ENCODE data around the gene MAGI3. TPM values are rescaled to one million over a fixed set of nuclear protein-coding genes. Genes with fewer than 3 reads are reported as not detected.
"Not testable (repeated sequence)": the region's sequence is repeated elsewhere in the genome, so short reads cannot be mapped to it uniquely, and the experiment has no call there.

Gene MAGI3
- total RNA-seq, 2 donors from 2014 or later: 7.6 to 7.9 TPM

DNA sequence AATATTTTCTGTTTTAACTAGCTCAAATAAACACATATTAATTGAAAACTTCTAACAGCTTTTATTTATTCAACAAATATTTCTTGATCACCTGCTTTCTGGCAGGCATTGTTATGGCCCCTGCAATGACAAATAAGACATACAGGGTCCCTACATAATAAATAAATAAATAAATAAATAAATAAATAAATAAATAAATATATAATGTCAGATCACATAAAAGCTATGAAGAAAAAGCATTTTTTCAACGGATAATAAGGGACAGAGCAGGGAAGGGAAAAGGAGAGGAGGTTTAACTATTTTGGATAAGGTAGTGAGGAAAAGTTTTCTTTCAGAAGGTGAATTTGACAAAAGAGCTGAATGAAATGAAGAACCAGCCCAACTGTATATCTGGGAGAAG is 115.0 kb downstream of the MAGI3 start:
- peaks cover 5% of the 10 kb centered on the region for H3K4me1 Mint-ChIP-seq
- ATAC-seq (replicated peaks): no peak
- H3K27me3 Mint-ChIP-seq: no peaks in the 10 kb centered on the region
- H3K9me3 Mint-ChIP-seq: peaks cover 13% of the 10 kb centered on the region
- no peak overlapping the region for H3K4me3 Mint-ChIP-seq
- no peak overlapping the region for H3K27ac Mint-ChIP-seq
- no peaks in the 10 kb centered on the region for H3K36me3 Mint-ChIP-seq (ENCODE audit: low read depth)

DNA sequence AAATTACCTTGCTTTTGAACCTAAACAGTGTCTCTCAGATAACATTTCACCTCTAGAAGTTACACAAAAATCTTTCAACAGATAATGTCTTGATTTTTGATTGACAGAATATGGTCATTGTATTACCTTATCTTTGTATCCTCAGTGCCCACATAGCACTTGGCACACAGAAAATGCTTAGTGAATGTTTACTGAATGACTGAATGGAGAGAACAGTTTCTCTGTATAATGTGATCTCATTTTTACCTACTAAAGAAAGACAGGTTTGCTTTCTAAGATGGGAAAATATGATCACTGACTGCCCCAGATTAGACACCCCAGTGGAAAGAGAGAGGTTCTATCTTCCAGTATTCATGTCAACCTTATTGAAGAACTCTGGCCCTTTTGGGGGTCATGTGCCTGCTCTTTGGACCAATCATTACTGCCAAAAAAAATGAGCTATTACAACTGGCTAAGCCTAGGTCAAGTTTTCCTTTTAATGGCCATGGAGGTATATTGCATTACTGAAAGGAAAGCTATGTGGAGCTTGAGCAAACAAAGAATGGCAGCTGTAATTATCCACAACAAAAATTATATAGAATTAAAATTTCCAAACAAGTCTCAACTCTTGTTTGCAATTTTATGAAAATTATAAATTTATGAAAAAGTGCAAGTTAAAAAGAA is 117.4 kb downstream of the MAGI3 start:
- H3K27me3 Mint-ChIP-seq: no peaks in the 10 kb centered on the region
- no peak overlapping the region for H3K4me3 Mint-ChIP-seq
- no peak overlapping the region for H3K27ac Mint-ChIP-seq
- H3K4me1 Mint-ChIP-seq: peaks cover 5% of the 10 kb centered on the region
- no peaks in the 10 kb centered on the region for H3K36me3 Mint-ChIP-seq (ENCODE audit: low read depth)
- ATAC-seq (replicated peaks): no peak
- peaks cover 19% of the 10 kb centered on the region for H3K9me3 Mint-ChIP-seq

DNA sequence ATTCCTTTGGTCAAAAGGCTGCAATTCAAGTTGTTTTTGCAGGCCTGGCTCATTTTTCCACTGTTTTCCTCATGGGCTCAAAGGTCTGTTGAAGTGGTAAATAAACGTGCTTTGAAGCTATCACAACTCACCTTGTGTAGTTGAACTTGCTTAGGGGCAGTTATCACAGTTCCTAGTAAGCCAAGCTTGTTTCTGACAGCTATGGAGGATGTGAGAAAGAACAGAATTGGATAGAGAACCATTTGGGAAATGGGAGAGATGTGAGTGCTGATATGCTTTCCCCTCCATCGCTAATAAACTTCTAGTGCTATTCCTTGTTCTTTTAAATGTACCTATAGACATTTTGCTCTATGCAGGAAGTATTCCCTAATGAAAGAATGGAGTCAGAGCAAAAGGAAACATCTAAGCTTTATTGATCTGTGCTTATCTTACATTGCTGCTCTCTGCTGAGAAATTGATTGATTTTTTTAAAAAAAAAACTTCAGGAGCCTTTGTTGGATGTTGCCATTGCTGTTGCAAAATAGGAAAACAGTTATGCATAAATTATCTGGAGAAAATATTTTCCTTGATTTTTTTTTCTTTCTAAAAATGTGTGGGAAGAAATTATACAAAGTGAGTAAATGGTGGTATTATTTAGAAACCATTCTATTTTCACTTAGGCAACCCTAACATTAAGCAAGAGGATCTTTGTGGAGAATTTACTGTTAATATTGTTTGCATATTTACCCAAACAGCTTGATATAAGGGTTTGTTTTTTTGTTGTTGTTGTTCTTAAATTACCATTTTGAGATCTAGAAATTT is 118.2 kb downstream of the MAGI3 start:
- Mint-ChIP-seq H3K36me3 (ENCODE audit: low read depth) (no peaks in the 10 kb centered on the region), H3K9me3 (peaks cover 19% of the 10 kb centered on the region), H3K27ac (no peak overlapping the region), H3K4me3 (no peak overlapping the region), H3K4me1 (peaks cover 5% of the 10 kb centered on the region), H3K27me3 (no peaks in the 10 kb centered on the region)
- no peak for ATAC-seq (replicated peaks)

DNA sequence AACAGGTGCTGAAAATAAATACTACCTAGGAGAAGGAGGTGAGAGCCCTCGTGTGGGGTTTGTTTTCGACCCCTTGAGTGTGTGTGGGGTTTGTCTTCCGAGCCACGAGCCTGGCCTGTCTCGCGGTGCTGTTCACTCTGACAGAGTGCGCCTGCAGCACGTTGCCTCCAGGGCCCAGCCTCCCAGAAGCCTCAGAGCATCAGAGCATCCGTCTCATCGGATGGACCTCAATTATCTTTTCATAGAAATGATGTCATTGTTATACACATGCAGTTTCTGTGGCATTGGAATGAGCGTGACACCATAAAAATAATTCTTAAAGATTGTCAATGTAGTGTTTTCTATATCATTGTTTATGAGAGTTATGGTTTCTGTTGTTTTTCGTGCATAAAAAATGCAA is 119.5 kb downstream of the MAGI3 start:
- not testable (repeated sequence) for H3K4me3 Mint-ChIP-seq; H3K27me3 Mint-ChIP-seq; H3K36me3 Mint-ChIP-seq (ENCODE audit: low read depth); ATAC-seq (replicated peaks); H3K27ac Mint-ChIP-seq; H3K4me1 Mint-ChIP-seq
- H3K9me3 Mint-ChIP-seq: peaks cover 17% of the 10 kb centered on the region

DNA sequence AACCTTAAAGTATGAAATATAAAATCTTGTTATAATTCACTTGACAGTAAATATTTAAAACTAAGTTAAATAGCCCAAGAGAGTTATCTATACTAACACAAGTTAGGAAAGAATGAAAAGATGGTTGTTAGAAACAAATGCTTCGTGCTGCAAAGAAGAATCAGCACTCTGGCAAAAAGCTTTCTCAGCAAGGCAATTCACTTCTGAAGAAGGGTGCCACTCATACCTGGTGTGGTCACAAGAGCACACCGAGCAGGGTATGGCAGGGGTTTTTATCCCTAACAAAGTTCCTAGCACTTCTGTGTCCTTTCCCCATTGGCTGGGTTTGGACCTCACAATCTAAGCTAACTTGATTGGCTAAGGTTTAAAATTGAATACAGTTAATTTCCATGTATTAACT is 121.0 kb downstream of the MAGI3 start:
- Mint-ChIP-seq H3K4me3 (no peak overlapping the region), H3K27me3 (no peaks in the 10 kb centered on the region), H3K4me1 (peaks cover 5% of the 10 kb centered on the region), H3K27ac (no peak overlapping the region), H3K9me3 (peaks cover 18% of the 10 kb centered on the region), H3K36me3 (ENCODE audit: low read depth) (no peaks in the 10 kb centered on the region)
- ATAC-seq (replicated peaks): no peak

DNA sequence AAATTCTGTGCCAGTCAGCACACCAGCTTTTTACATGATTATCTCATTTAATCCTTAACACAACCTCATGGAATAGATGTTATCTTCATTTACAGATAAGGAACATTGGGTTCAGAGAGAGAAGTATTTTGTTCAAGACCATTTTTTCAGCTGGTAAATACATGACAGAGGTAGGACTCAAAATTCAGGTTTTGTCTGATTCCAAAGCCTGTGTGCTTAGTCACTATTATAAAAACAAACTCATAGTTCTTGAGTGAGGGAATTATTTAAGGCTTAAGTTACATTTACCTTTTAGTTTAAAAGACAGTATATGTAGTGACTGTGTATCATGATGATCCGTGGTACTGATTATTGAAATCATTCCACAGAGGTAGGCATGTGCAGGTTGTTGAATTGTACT is 125.2 kb downstream of the MAGI3 start:
- no peaks in the 10 kb centered on the region for H3K27me3 Mint-ChIP-seq
- peaks cover 8% of the 10 kb centered on the region for H3K9me3 Mint-ChIP-seq
- ATAC-seq (replicated peaks): no peak
- H3K36me3 Mint-ChIP-seq (ENCODE audit: low read depth): no peaks in the 10 kb centered on the region
- peaks cover 4% of the 10 kb centered on the region for H3K4me1 Mint-ChIP-seq
- H3K4me3 Mint-ChIP-seq: no peak overlapping the region
- no peak overlapping the region for H3K27ac Mint-ChIP-seq

DNA sequence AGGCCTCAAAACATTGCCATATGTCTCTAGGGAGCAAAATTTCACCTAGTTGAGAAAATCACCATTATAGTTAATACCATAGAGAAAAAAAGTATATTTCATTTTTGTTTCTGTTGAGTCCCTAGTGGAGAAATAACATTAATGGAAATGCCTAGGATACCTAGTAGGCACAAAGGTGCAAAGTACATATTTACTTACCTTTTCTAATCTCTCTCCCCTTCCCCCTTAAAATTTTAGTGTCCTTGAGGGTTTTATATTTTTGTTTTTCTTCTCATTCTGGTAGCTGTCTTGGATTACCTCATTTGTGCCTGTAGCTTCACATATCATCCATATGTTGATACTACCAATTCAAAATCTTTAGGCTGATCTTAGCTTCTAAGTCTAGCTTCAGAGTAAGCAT is 127.0 kb downstream of the MAGI3 start:
- H3K36me3 Mint-ChIP-seq (ENCODE audit: low read depth): no peaks in the 10 kb centered on the region
- ATAC-seq (replicated peaks): no peak
- no peak overlapping the region for H3K4me3 Mint-ChIP-seq
- peaks cover 4% of the 10 kb centered on the region for H3K9me3 Mint-ChIP-seq
- no peaks in the 10 kb centered on the region for H3K27me3 Mint-ChIP-seq
- H3K4me1 Mint-ChIP-seq: peaks cover 4% of the 10 kb centered on the region
- no peak overlapping the region for H3K27ac Mint-ChIP-seq

DNA sequence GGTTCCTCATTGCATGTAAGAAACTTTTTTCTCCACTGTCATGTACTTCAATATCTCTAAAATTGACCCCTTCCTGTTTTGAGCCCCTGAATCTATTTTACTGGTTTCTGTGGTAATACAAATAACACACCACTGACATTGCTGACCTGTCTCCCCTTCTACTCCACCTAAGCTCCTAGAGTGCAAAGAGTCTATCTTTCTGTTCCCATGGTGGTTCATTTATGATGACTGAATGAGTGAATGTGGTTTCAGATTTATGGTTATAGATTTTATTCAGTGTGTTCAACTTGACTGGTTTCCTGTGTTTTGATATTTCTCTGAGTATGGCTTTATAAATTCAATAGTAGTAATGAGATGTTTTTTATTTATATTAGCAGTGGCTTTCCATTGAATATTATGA is 127.7 kb downstream of the MAGI3 start:
- H3K27me3 Mint-ChIP-seq: no peaks in the 10 kb centered on the region
- no peak overlapping the region for H3K4me3 Mint-ChIP-seq
- no peaks in the 10 kb centered on the region for H3K36me3 Mint-ChIP-seq (ENCODE audit: low read depth)
- H3K27ac Mint-ChIP-seq: no peak overlapping the region
- peaks cover 4% of the 10 kb centered on the region for H3K4me1 Mint-ChIP-seq
- peak; percentile 52 for ATAC-seq (replicated peaks)
- peaks cover 4% of the 10 kb centered on the region for H3K9me3 Mint-ChIP-seq

DNA sequence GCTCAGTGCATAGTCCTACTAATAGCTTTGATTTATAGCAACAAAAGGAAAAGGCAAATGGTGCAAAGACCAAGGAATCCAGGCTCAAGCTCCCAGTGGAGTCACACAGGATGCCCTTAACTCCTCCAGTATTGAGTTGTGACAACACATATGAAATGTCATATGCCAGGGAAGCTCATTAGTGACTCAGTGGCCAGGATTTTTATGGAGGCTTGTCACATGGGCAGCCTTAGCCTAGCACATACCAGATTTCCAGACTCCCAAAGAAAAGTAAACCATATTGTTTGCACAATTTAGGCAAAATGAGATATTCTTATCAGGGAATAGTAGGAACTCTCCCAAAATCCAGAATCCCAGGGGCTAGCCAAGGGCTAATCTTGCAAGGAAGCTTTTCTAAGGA is 129.2 kb downstream of the MAGI3 start:
- H3K9me3 Mint-ChIP-seq: peaks cover 10% of the 10 kb centered on the region
- H3K27me3 Mint-ChIP-seq: no peaks in the 10 kb centered on the region
- no peak overlapping the region for H3K27ac Mint-ChIP-seq
- peaks cover 4% of the 10 kb centered on the region for H3K4me1 Mint-ChIP-seq
- no peak overlapping the region for H3K4me3 Mint-ChIP-seq
- no peak for ATAC-seq (replicated peaks)
- H3K36me3 Mint-ChIP-seq (ENCODE audit: low read depth): no peaks in the 10 kb centered on the region

DNA sequence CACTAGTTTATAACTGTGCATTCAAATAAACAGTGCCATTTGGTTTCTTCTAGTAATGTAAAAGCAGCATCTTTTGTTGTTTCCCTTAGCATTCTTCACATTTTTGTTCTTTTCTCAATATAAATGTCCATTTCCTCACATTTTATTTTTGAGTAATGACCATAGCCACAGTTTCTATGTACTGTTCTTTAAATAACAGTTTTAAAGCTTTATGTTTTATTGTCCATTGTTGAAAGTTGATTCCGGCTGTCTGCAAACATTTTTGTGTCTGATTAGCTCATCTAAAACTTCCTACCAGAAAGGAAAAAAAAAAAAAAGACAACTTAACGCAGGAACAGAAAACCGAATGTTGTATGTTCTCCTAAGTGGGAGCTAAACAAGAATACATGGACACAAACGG is 139.7 kb downstream of the MAGI3 start:
- no peak overlapping the region for H3K4me3 Mint-ChIP-seq
- H3K27ac Mint-ChIP-seq: no peak overlapping the region
- ATAC-seq (replicated peaks): no peak
- H3K36me3 Mint-ChIP-seq (ENCODE audit: low read depth): no peaks in the 10 kb centered on the region
- no peaks in the 10 kb centered on the region for H3K27me3 Mint-ChIP-seq
- H3K4me1 Mint-ChIP-seq: no peaks in the 10 kb centered on the region
- peaks cover 6% of the 10 kb centered on the region for H3K9me3 Mint-ChIP-seq

DNA sequence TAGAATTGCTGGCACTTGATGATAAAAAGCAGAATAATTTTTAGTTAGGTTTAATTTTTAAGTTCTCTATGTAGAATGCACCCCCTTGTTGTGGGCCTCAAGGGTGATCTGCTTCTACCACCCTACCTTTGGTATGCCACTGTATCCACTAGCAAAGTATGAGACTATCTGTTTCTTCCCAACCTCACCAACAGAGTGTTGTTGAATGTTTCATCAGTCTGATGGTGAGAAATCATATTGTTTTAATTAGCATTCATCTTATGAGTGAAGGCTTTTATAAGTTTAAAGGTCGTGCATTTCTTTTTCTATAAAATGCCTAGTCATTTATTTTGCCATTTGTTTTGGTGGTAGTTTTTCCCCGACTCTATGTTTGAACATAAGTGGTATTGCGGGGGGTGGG is 141.0 kb downstream of the MAGI3 start:
- Mint-ChIP-seq H3K4me3 (no peak overlapping the region), H3K27ac (no peak overlapping the region), H3K36me3 (ENCODE audit: low read depth) (no peaks in the 10 kb centered on the region), H3K4me1 (no peaks in the 10 kb centered on the region), H3K27me3 (no peaks in the 10 kb centered on the region), H3K9me3 (peaks cover 6% of the 10 kb centered on the region)
- ATAC-seq (replicated peaks): no peak

DNA sequence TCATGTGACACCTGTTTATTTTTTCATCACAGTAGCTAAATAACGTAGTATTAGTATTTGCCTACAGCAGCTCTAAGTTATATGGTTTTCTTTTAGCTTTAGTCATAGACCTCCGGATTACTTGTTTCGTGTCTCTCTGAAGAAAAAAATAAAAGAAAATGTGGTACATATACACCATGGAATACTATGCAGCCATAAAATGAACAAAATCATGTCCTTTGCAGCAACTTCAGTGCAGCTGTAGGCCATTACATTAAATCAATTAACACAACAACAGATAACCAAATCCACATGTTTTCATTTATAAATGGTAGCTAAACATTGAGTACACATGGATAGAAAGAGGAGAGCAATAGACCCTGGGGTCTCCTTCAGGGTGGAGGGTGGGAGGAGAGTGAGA is 142.7 kb downstream of the MAGI3 start:
- Mint-ChIP-seq H3K4me3 (no peak overlapping the region), H3K4me1 (no peaks in the 10 kb centered on the region), H3K36me3 (ENCODE audit: low read depth) (no peaks in the 10 kb centered on the region), H3K27ac (no peak overlapping the region), H3K27me3 (no peaks in the 10 kb centered on the region), H3K9me3 (peaks cover 6% of the 10 kb centered on the region)
- ATAC-seq (replicated peaks): no peak

DNA sequence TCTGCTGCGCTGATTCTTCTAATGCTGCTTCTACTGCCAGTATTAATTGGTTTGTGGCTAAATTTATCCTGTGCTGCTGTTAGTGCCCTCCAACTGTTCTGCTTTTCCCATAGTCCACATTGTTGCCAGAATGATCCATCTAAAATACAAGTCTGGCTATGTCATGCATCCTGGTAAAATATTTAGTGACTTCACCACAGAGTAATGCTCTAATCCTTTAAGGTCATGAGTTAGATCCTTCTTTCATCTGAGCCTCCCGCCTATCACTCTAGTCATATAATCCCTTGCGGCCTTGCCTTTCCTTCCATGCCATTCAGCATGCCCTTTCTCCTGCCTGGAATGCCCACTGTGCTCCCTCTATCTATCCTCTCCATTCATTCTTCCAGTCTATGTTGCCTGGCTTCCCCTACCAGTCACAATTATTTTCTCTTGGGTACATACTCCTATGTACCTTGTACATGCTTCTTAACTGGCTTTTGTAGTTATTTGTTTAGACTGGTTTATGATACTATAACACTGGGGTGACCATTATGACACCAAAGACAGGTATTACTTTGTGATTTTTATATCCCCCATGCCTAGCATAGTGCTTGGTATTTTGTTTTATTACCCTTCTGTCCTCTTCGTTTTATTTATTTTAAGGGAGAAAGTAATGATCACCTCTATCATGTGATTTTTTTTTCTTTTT is 144.0 kb downstream of the MAGI3 start:
- H3K9me3 Mint-ChIP-seq: peaks cover 6% of the 10 kb centered on the region
- no peak overlapping the region for H3K4me3 Mint-ChIP-seq
- no peaks in the 10 kb centered on the region for H3K4me1 Mint-ChIP-seq
- H3K27me3 Mint-ChIP-seq: no peaks in the 10 kb centered on the region
- no peaks in the 10 kb centered on the region for H3K36me3 Mint-ChIP-seq (ENCODE audit: low read depth)
- H3K27ac Mint-ChIP-seq: no peak overlapping the region
- ATAC-seq (replicated peaks): no peak

DNA sequence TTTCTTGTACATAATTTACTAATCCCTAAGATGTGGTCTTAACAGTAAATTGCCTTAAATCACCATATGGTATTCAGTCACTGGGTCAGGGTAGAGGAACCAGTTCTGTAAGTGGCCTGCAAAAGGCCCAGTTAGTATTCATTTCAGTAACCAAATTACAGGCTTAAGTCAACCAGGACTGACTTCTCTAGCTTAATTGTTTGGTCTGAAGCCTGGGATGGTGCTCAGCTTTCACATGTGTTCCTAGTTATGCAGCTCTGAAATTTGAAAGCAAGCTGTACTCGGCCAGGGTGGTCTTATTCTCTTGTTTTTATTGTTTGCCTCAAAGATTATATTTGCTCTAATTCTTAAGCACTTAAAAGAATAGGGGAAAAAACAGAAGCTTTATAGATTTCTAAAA is 144.6 kb downstream of the MAGI3 start:
- H3K4me1 Mint-ChIP-seq: no peaks in the 10 kb centered on the region
- H3K4me3 Mint-ChIP-seq: no peak overlapping the region
- peaks cover 6% of the 10 kb centered on the region for H3K9me3 Mint-ChIP-seq
- H3K27ac Mint-ChIP-seq: no peak overlapping the region
- no peaks in the 10 kb centered on the region for H3K27me3 Mint-ChIP-seq
- ATAC-seq (replicated peaks): no peak
- no peaks in the 10 kb centered on the region for H3K36me3 Mint-ChIP-seq (ENCODE audit: low read depth)

DNA sequence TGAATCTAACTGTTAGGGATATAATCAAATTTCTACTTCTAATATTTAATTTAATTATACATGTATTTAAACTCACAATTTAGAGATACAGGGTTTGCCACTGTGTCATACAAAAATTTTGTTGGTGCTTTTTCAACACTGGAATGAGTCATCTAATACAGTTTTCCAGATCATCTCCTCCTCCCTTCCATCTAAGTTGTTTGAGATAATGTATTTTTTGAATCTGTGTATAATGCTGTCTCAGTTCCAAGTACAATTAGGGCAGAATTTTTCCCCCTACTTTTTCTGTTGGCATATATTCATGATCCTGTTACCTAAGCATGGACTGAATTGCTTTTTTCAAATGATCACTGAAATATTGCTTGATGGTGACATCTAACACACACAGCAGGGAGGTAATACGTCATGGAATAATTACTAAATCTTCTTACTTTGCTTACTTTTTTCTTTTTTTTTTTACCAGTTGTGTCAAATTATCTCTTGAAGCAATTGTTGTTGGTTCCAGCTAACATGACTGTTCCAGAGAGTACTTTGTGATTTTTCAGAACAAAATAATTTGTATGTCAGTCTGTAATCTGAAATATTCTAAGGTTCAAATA is 146.0 kb downstream of the MAGI3 start:
- H3K36me3 Mint-ChIP-seq (ENCODE audit: low read depth): no peaks in the 10 kb centered on the region
- no peak overlapping the region for H3K27ac Mint-ChIP-seq
- no peaks in the 10 kb centered on the region for H3K27me3 Mint-ChIP-seq
- no peaks in the 10 kb centered on the region for H3K4me1 Mint-ChIP-seq
- peaks cover 6% of the 10 kb centered on the region for H3K9me3 Mint-ChIP-seq
- ATAC-seq (replicated peaks): no peak
- no peak overlapping the region for H3K4me3 Mint-ChIP-seq

Data from activated T-helper 17 cell treated with anti-CD3 and anti-CD28 coated beads, Interleukin-2, amount 50 U/mL, for 72 hours (primary cell).